Loucy (cell line): ENCODE measurements around the gene HMX1.

Source experiments
- H2AFZ ChIP-seq: fragments of 200-600 bp; sonication (generic); 2 replicates; pipeline ENCODE4 v1.6.0; 2016; ENCODE audit warnings: antibody characterized with exemption, mild to moderate bottlenecking, low read length, moderate library complexity
- H3F3A ChIP-seq: fragments of 200-600 bp; 2 replicates; pipeline ENCODE4 v1.6.0; 2016; ENCODE audit warnings: antibody characterized with exemption, low read depth, mild to moderate bottlenecking
- H3K27me3 ChIP-seq: fragments of 200-600 bp; sonication (generic); 2 replicates; pipeline ENCODE4 v1.6.1; 2014; ENCODE audit warnings: low read length, mild to moderate bottlenecking; ENCODE audit not compliant: insufficient read depth, poor library complexity, severe bottlenecking
- H3K36me3 ChIP-seq: fragments of 200-600 bp; sonication (generic); 2 replicates; pipeline ENCODE4 v1.6.1; 2016; ENCODE audit warnings: low read length; ENCODE audit not compliant: insufficient read depth
- H3K4me1 ChIP-seq: fragments of 200-600 bp; sonication (generic); 2 replicates; pipeline ENCODE4 v1.5.1; 2014; ENCODE audit warnings: low read length, mild to moderate bottlenecking; ENCODE audit not compliant: insufficient read depth, poor library complexity, severe bottlenecking
- H3K4me2 ChIP-seq: fragments of 200-600 bp; sonication (generic); 2 replicates; pipeline ENCODE4 v1.6.0; 2014; ENCODE audit warnings: antibody characterized with exemption, low read length, low read depth, mild to moderate bottlenecking; ENCODE audit not compliant: poor library complexity, severe bottlenecking
- H3K4me3 ChIP-seq: fragments of 200-600 bp; sonication (generic); 2 replicates; pipeline ENCODE4 v1.5.1; 2014; ENCODE audit warnings: low read length, mild to moderate bottlenecking, mixed read lengths; ENCODE audit not compliant: poor library complexity, severe bottlenecking
- H3K79me2 ChIP-seq: fragments of 200-600 bp; sonication (generic); 2 replicates; pipeline ENCODE4 v1.6.1; 2014; ENCODE audit warnings: low read length; ENCODE audit not compliant: insufficient read depth
- H3K9ac ChIP-seq: fragments of 200-600 bp; sonication (generic); 2 replicates; pipeline ENCODE4 v1.6.0; 2014; ENCODE audit warnings: mild to moderate bottlenecking, low read depth, low read length, moderate library complexity; ENCODE audit not compliant: poor library complexity, severe bottlenecking
- H3K9me2 ChIP-seq: fragments of 200-600 bp; sonication (generic); replicated peaks from 2 replicates; pipeline ENCODE4 v1.6.1; 2016; ENCODE audit warnings: low read depth, low read length, mixed read lengths
- H3K9me3 ChIP-seq: fragments of 200-600 bp; sonication (generic); 2 replicates; pipeline ENCODE4 v1.6.1; 2014; ENCODE audit warnings: mild to moderate bottlenecking, antibody characterized with exemption, low read length, low read depth; ENCODE audit not compliant: insufficient read depth
- H4K20me1 ChIP-seq: fragments of 200-600 bp; sonication (generic); 2 replicates; pipeline ENCODE4 v1.6.0; 2014; ENCODE audit warnings: antibody characterized with exemption, low read length, mild to moderate bottlenecking; ENCODE audit not compliant: insufficient read depth, poor library complexity, severe bottlenecking
- CTCF ChIP-seq: fragments of 200-600 bp; sonication (generic); conservative IDR thresholded peaks from 2 replicates; pipeline ENCODE4 v1.5.1; 2014; ENCODE audit warnings: mild to moderate bottlenecking, antibody characterized with exemption, low read length
- EZH2phosphoT487 ChIP-seq: fragments of 200-600 bp; IDR thresholded peaks from 2 replicates; pipeline ENCODE4 v1.6.1; 2018; ENCODE audit warnings: antibody characterized with exemption, mild to moderate bottlenecking, moderate library complexity, borderline replicate concordance

The HMX1 gene

DNA sequence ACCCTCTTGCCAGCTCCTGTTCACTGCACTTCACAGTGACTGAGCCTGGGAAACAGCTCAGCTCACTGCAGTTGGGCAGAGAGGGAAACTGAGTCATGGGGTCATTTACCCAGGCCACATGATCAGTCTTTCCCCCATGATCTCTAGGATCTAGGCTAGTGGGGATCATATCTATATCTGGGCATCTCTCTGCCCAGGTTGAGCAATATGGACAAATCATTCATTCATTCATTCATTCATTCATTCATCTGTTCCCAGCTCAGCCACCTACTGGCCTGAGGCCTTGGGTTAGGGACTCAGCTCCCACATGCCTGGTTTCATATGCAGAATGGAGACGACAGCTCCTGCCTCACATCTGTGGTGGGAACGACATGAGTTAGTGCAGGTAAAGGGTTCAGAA, 45.3 kb upstream of the HMX1 start:
- no peak overlapping the region for H3K4me2 ChIP-seq
- no peaks in the 10 kb centered on the region for H3K9me3 ChIP-seq
- no peaks in the 10 kb centered on the region for H3K4me1 ChIP-seq
- no peak overlapping the region for H3K4me3 ChIP-seq
- H3K9ac ChIP-seq: no peak overlapping the region
- no peaks in the 10 kb centered on the region for H3K36me3 ChIP-seq
- H2AFZ ChIP-seq: no peak overlapping the region
- no peaks in the 10 kb centered on the region for H3K9me2 ChIP-seq
- H3F3A ChIP-seq: no peaks in the 10 kb centered on the region
- no peaks in the 10 kb centered on the region for H4K20me1 ChIP-seq
- H3K27me3 ChIP-seq: no peaks in the 10 kb centered on the region
- TF ChIP-seq EZH2phosphoT487 (no peak), CTCF (no peak)
- no peaks in the 10 kb centered on the region for H3K79me2 ChIP-seq

- H3K79me2 ChIP-seq: no peaks in the 10 kb centered on the region
- H3K4me1 ChIP-seq: no peaks in the 10 kb centered on the region
- H3K9ac ChIP-seq: no peak overlapping the region
- no peaks in the 10 kb centered on the region for H4K20me1 ChIP-seq
- H3K4me2 ChIP-seq: no peak overlapping the region
- no peaks in the 10 kb centered on the region for H3K9me3 ChIP-seq
- no peak overlapping the region for H2AFZ ChIP-seq
- H3K4me3 ChIP-seq: no peak overlapping the region
- H3F3A ChIP-seq: no peaks in the 10 kb centered on the region
- no peaks in the 10 kb centered on the region for H3K9me2 ChIP-seq
- H3K36me3 ChIP-seq: no peaks in the 10 kb centered on the region
- no peak for TF ChIP-seq EZH2phosphoT487
- no peak for TF ChIP-seq CTCF
- no peaks in the 10 kb centered on the region for H3K27me3 ChIP-seq
Observed at GRCh38 chr4:8916351-8916885, 44.8 kb upstream of the HMX1 start.

DNA sequence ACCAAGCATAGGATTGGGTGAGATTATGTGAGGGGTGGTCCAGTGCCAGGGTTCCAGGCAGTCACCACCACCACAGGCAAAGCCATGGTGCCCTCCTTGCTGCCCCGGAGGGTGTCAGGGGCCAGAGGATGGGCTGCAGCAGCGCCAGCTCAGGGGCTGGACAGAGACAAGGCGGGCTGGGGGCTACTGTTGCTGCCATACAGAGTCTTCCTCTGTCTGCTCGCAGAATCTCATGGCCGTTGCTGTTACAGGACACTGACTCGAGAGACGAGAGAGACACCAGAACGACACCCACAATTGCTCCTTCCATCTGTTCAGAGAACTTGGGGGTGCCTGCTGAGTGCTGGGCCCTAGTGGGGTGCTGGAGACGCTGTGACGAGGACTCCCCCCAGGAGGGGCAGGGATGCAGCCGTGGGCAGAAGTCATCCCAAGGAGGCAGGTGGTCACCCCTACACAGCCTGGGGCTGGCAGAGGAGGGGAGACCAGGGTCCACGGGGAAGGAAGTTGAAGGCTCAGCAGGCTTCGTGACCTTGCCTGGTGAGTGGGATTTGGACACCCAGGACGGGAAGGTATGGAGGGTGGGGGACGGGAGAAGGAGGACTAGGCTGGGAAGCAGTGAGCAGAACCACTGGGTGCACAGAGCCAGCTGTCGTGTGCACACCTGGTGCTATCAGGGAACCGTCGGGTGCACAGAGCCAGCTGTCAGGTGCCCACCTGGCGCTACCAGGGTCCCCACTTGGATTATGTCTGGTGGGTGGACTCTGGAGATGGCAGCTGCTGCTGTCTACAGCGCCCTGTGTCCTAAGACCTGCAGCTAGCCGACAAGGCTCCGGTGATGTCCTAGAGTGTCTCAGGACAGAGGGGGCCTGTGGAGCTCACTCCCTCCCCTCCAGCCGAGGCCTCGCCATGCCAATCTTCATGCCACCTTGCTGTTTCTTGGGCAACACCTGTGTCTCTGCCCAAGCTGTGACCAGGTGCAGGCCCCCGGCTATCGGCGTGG, 43.9 kb upstream of the HMX1 start:
- Histone ChIP-seq H3K27me3 (no peaks in the 10 kb centered on the region), H3F3A (no peaks in the 10 kb centered on the region), H2AFZ (no peak overlapping the region), H3K4me3 (no peak overlapping the region), H3K9me3 (no peaks in the 10 kb centered on the region), H3K9ac (no peak overlapping the region), H3K4me1 (no peaks in the 10 kb centered on the region), H3K4me2 (no peak overlapping the region), H3K9me2 (no peaks in the 10 kb centered on the region), H4K20me1 (no peaks in the 10 kb centered on the region), H3K36me3 (no peaks in the 10 kb centered on the region), H3K79me2 (no peaks in the 10 kb centered on the region)
- no peak for TF ChIP-seq CTCF
- TF ChIP-seq EZH2phosphoT487: no peak
